HG03442 (cell line): ENCODE results near the gene BST1.
"Not testable (repeated sequence)": the region's sequence is repeated elsewhere in the genome, so short reads cannot be mapped to it uniquely, and the experiment has no call there.

Experiments
- ATAC-seq: cut with Tn5 transposase; IDR thresholded peaks from one replicate; pipeline ENCODE4 v1.9.1; 2021; ENCODE audit warnings: mild to moderate bottlenecking, moderate library complexity; ENCODE audit not compliant: unreplicated experiment

Gene BST1

DNA sequence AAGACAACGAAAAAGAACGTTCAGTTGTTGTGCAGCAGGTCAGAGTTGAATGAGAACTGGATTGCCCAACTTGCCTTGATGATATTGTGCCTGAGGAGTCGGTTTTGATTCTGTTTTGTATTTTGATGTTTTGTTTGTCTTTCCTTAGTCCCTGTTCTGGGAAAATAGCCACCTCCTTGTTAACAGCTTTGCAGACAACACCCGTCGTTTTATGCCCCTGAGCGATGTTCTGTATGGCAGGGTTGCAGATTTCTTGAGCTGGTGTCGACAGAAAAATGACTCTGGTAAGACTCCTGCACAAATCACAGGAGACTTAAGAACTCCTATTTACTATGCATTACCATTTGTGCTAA, 4.5 kb downstream of the BST1 start:
- ATAC-seq = no peak

DNA sequence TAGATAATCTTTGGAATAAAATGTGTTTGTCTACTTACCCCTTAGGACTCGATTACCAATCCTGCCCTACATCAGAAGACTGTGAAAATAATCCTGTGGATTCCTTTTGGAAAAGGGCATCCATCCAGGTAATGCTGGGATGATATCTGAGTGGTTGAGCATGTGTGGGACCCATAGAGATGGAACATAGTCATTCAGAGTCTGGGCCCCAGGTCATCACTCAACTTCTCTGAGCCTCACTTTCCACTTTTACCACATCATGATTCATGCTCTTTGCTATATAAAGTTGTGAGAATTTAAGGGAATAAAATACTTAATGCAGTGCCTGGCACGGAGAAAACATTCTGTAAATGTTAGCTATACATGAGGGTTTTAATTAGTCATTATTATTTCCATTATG, 8.9 kb downstream of the BST1 start:
- ATAC-seq = no peak

DNA sequence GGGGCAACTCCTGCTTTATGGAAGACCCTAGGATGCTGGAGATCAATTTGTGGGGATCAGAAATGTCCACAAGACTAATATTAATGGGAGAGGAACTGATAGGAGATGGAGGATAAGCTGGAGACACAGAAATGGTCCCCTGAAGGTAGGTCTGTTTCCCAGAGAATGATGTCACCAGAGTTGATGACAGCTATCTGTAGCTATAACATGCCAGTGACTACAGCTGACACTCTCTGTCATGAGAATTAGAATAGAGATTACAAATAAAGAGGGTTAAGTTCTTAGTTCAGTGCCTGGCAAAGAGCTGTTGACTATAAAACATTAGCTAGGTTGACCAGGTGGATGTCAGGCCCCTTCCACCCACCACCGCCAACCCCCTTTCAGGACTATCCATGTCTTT, 9.3 kb downstream of the BST1 start:
- no peak for ATAC-seq

DNA sequence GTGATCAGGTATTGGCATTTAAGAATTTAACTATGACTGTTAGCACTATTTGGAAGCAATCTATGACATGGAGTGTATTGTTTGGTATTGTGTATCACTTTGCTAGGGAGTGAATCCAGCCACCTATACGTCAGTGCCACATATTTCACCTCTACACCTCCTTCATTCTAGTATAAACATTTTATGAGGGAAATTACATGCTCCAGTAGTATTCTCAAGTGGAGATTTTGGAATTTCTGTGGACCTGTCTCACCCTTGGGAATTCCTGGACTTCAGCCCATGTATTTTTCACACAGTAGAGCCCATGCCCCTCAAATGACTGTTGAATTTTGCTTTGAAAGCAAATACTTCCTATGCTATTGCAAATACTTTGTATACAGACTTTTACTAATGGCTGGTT, 11.3 kb downstream of the BST1 start:
- no peak for ATAC-seq

GRCh38 chr4:15714646-15715435, 12.0 kb downstream of the BST1 start:
- no peak for ATAC-seq

GRCh38 chr4:15716115-15716514, 13.2 kb downstream of the BST1 start:
- no peak for ATAC-seq

GRCh38 chr4:15717086-15717485, 14.2 kb downstream of the BST1 start:
- ATAC-seq = no peak

- ATAC-seq = no peak
Measured at GRCh38 chr4:15717657-15718416, 15.0 kb downstream of the BST1 start.

GRCh38 chr4:15718465-15718864, 15.6 kb downstream of the BST1 start:
- ATAC-seq = no peak

DNA sequence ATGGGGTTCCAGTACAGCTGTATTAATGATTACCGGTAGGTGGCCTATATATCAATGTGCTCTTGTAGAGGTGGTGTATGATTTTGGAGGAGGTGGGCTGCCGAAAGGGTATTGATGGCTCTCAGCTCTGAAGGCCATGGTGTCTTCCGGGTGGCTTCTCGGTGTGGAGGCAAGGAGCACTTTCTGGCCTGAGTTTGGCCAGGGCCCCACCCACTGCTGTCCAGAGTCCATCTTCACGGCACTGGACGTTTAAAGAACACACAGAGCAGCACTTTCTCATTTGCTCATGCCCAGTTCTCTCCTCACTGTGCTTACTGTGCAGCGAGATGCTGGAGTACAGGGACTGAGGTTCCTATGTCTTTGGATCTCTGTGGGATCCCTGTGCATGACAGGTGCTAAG, 16.1 kb downstream of the BST1 start:
- ATAC-seq = no peak

GRCh38 chr4:15719506-15719905, 16.6 kb downstream of the BST1 start:
- no peak for ATAC-seq

DNA sequence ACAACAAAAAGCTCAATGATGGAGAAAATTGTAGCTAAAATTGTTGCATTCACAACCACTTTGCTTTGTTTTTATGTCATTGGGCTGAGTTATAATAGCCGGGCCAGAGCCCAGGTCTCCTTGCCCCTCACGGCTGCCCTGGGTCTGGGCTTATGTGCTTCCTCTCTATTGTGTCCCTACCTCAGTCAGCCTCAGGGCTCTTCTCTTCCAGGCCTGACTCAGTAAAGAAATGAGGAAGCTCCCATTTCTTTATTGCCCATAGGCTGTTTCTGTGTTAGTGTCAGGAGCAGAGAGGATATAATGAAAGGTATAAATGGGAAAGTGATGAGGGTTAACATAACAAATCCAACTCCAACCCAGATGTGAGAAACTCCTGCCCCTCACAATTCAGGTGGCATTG, 18.0 kb downstream of the BST1 start:
- no peak for ATAC-seq

DNA sequence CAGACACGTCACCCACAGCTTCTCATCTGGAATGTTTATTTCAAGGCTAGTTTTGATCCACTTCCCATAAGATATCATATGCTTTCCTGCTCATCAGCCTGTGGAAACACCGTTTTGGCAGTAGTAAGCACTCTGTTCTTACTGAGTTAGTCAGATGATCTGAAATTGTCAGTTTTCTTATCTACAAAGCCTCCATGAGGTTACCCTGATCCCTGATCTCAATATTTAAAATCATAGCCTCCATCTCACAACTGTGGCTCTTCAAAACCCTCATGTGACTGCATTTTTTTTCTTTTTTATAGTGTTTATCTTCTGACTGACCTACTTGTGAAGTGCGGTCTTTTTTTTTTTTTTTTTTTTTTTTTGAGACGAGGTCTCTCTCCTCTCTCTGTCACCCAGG, 22.7 kb downstream of the BST1 start:
- no peak for ATAC-seq

- ATAC-seq = peak; percentile 71
Measured at GRCh38 chr4:15729910-15730533, 27.2 kb downstream of the BST1 start.

DNA sequence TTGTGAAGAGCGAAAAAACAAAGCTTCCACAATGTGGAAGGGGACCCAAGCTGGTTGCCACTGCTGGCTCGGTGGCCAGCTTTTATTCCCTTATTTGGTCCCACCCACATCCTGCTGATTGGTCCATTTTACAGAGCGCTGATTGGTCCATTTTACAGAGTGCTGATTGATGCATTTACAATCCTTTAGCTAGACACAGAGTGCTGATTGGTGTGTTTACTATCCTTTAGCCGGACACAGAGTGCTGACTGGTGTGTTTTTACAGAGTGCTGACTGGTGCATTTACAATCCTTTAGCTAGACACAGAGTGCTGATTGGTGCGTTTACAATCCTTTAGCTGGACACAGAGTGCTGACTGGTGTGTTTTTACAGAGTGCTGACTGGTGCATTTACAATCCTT, 30.2 kb downstream of the BST1 start:
- not testable (repeated sequence) for ATAC-seq

DNA sequence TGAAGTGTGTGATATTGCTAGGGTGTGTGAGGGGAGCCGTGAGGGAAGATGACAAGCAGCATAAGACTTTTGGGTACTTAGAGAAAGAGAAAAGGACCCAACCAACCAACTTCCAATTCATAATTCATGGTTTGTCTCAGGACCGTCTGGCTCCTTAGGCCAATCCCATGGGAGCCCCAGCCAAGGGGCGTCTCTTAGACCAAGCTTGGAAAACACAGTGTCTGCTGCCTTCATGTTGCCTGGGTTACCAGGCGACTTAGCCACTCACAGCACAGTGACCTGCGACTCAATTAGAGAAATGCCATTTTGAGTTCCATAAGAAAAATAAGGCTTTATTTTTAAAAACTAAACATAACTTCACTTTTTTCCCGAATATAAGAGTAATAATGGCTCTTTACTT, 32.7 kb downstream of the BST1 start:
- ATAC-seq = no peak

GRCh38 chr4:15736514-15737050, 33.7 kb downstream of the BST1 start:
- ATAC-seq = no peak

GRCh38 chr4:15737255-15737654, 34.4 kb downstream of the BST1 start:
- ATAC-seq = no peak

GRCh38 chr4:15738877-15739276, 36.0 kb downstream of the BST1 start:
- ATAC-seq = no peak

DNA sequence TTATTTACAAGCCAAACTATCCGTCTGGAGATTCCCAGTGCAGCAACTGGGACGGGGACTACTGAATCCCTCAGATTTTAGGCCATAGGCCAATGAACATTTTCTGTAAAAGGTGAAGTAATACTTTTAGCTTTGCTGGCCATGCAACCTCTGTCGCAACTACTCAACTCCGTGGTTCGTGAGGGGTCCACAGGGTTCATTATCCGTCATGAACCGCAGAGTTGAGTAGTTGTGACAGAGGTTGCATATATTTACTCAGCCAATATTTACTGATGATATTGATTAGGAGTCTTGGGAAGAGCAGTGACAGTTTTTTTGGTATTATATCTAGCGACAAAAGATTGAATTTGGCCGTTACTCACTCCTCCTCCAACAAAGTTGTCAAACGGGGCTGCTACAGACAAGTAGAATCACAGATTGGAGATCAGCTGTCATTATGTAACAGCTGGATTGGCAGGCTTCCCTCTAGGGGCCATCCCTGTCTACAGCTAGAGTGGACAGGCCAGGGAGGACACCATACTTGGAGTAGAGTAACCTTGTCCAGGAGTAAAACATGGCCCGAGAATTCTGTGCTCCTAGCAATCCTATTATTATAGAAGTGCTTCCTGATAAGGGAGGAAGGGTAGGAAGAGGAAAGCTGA, 38.0 kb downstream of the BST1 start:
- ATAC-seq = no peak

GRCh38 chr4:15742083-15742582, 39.3 kb downstream of the BST1 start:
- ATAC-seq = no peak
